Fibroblast of peridontal ligament (primary cell): ENCODE results near the gene CDX1.
A peak's percentile ranks its signal among the peaks of the same experiment; 100 is the strongest.

Experiments used
- DNase-seq: peaks from one replicate; pipeline ENCODE4 v3.0.0-alpha.2; 2010; ENCODE audit errors: extremely low read depth

The CDX1 gene

GRCh38 chr5:150163035-150163434 lies 3.5 kb upstream of the CDX1 start:
- no peak for DNase-seq

GRCh38 chr5:150163547-150164059 lies 3.0 kb upstream of the CDX1 start:
- peak; percentile 26 for DNase-seq

- peak; percentile 19 for DNase-seq
These were observed 2.2 kb upstream of the CDX1 start for GRCh38 chr5:150164211-150164980.

- DNase-seq, result no peak
These were observed 435 bp upstream of the CDX1 start for GRCh38 chr5:150166037-150166649.

GRCh38 chr5:150167512-150167850 lies 903 bp downstream of the CDX1 start:
- no peak for DNase-seq

GRCh38 chr5:150167908-150168307 lies 1.3 kb downstream of the CDX1 start:
- DNase-seq, result no peak

- DNase-seq, result no peak
These were observed 2.3 kb downstream of the CDX1 start for GRCh38 chr5:150168864-150169263.

GRCh38 chr5:150172145-150172544 lies 5.6 kb downstream of the CDX1 start:
- peak; percentile 87 for DNase-seq

- DNase-seq, result no peak
These were observed 6.0 kb downstream of the CDX1 start for GRCh38 chr5:150172556-150172955.

- no peak for DNase-seq
These were observed 6.6 kb downstream of the CDX1 start for GRCh38 chr5:150173161-150173560.

GRCh38 chr5:150174285-150174684 lies 7.7 kb downstream of the CDX1 start:
- DNase-seq, result no peak

- no peak for DNase-seq
These were observed 8.5 kb downstream of the CDX1 start for GRCh38 chr5:150175076-150175475.

GRCh38 chr5:150175536-150175935 lies 9.0 kb downstream of the CDX1 start:
- no peak for DNase-seq

GRCh38 chr5:150176745-150177477 lies 10.3 kb downstream of the CDX1 start:
- peak; percentile 82 for DNase-seq

- DNase-seq, result no peak
These were observed 11.1 kb downstream of the CDX1 start for GRCh38 chr5:150177721-150178120.

- no peak for DNase-seq
These were observed 11.7 kb downstream of the CDX1 start for GRCh38 chr5:150178262-150178661.

GRCh38 chr5:150179019-150179620 lies 12.5 kb downstream of the CDX1 start:
- DNase-seq, result no peak

- no peak for DNase-seq
These were observed 13.9 kb downstream of the CDX1 start for GRCh38 chr5:150180241-150181026.

GRCh38 chr5:150181027-150181426 lies 14.4 kb downstream of the CDX1 start:
- DNase-seq, result peak; percentile 45

GRCh38 chr5:150181766-150182545 lies 15.4 kb downstream of the CDX1 start:
- DNase-seq, result no peak

- DNase-seq, result no peak
These were observed 16.2 kb downstream of the CDX1 start for GRCh38 chr5:150182774-150183173.
